GM12873 (cell line): ENCODE measurements around the gene MAPRE2.

Experiments used
- CTCF ChIP-seq: IDR thresholded peaks from 2 replicates; pipeline ENCODE4 v1.5.1; 2012; ENCODE audit warnings: low read depth, mild to moderate bottlenecking, moderate library complexity, low read length, control low read depth; ENCODE audit not compliant: insufficient read depth; ENCODE audit errors: missing control alignments

MAPRE2 gene

DNA sequence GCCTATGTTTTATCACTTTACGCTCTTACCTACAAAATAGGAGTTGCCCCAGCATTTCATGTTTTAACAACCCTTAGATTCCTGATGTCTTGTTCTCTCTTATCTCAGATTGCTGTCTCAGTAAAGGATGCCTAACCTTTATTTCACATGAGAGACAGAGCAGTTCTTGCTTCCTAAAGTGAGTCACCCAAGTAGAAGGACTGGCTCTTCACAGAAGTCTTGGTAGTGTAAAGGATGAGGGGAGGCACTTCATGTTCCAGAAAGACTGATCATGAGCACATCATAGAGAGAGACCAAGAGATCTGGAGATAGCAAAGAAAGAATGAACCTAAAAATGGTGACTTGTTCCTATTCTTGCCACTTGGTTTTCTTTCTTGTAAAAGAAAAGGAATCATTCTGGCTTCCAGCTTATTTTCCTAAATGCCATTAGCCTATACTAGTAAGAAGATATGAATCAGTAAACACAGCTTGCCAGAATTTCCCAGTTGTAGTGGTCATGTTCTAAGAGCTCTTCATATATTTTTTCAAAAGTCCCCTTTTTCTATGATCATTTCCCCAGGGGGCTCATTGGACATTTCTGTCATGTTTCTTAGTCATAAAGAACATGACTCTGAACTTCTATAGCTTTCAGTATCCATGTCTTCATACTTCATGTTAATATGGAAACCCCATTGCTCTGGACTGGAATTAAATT is 54.9 kb downstream of the MAPRE2 start:
- TF ChIP-seq CTCF = no peak

DNA sequence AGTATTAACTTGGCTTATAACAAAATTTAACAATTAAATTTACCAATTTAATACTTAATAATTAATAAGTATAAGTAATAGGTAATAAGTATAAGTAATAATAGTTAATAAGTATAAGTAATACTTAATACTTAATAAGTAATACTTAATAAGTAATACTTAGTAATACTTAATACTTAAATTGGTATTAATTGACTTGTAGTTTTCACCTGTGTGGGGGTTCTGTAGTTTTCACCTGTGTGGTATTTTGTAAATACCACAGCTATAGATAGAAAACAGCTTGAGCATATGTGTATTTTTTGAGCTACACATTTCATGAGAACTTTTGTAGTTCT is 55.4 kb downstream of the MAPRE2 start:
- no peak for TF ChIP-seq CTCF

DNA sequence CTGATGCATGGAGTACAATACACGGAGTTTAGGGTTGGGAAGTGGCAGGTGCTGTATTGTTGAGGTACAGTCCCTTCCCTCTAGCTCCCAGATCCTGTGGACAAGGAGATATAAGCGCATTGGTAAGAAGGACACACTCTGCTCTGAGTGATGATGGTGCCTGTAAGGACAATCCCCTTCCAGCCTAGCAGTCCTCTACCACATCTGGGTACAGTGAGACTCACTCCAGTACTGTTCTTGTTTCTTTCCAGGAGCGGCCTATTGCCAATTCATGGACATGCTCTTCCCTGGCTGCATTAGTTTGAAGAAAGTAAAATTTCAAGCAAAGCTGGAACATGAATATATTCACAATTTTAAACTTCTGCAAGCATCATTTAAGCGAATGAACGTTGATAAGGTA is 56.0 kb downstream of the MAPRE2 start:
- no peak for TF ChIP-seq CTCF

- TF ChIP-seq CTCF = no peak
Observed at GRCh38 chr18:35097763-35098162, 56.5 kb downstream of the MAPRE2 start.

GRCh38 chr18:35099911-35100310 is 58.7 kb downstream of the MAPRE2 start:
- no peak for TF ChIP-seq CTCF

DNA sequence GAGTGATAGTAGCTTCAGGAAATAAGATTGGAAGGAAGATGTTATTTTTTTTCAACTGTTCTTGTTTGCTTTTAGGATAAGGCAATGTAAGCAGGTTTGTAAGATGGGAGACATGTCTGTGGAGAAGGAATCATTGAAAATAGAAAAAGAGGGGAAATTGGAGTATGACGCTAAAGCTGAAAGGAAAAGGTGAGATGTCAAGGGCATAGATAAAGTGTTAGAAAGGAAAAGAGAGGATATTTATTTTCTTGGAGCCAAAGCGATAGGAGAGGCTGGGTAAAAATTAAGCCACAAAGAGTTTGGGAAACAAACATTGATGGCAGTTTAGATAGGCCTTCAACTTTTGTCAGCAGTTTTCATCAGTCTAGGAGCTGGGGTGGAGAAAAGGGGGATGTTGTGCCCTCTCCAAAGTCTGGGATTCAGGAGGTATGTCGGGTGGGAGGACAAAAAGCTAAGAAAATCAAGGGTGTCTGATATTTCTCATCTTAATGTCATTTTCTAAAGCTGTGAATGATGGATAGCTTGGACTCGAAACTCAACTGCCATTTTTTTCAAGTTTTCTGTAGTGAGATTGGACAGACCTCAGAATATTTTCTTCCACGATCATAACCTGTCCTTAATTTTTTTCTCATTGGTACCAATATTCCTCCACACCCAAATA is 63.3 kb downstream of the MAPRE2 start:
- no peak for TF ChIP-seq CTCF

GRCh38 chr18:35106013-35106844 is 65.0 kb downstream of the MAPRE2 start:
- no peak for TF ChIP-seq CTCF
